Measurements from ENCODE around the gene PASK.
"Not testable (repeated sequence)": the region's sequence is repeated elsewhere in the genome, so short reads cannot be mapped to it uniquely, and the experiment has no call there.

Gene PASK

GRCh38 chr2:241102239-241102803, 47.0 kb downstream of the PASK start, which contains the start of gene MTERF4:
Gene MTERF4 (minus strand): TSS chr2:241102287. CDS start chr2:241102273, 14 bp downstream.
- DNase-seq = peak; percentile 87

- no peak for DNase-seq
These were observed 50.0 kb downstream of the PASK start for GRCh38 chr2:241099246-241099645.

GRCh38 chr2:241096979-241097378, 52.3 kb downstream of the PASK start:
- DNase-seq = no peak

GRCh38 chr2:241095594-241096290, 53.5 kb downstream of the PASK start:
- DNase-seq = peak; percentile 61

- no peak for DNase-seq
These were observed 54.3 kb downstream of the PASK start for GRCh38 chr2:241094924-241095420.

- DNase-seq = no peak
These were observed 55.1 kb downstream of the PASK start for GRCh38 chr2:241094172-241094571.

GRCh38 chr2:241093133-241093781, 56.0 kb downstream of the PASK start:
- not testable (repeated sequence) for DNase-seq

GRCh38 chr2:241092677-241093076, 56.6 kb downstream of the PASK start:
- DNase-seq = no peak

- DNase-seq = no peak
These were observed 57.4 kb downstream of the PASK start for GRCh38 chr2:241091734-241092445.

GRCh38 chr2:241091201-241091600, 58.1 kb downstream of the PASK start:
- no peak for DNase-seq

GRCh38 chr2:241088791-241089732, 60.2 kb downstream of the PASK start:
- no peak for DNase-seq

- no peak for DNase-seq
These were observed 60.9 kb downstream of the PASK start for GRCh38 chr2:241088376-241088775.

GRCh38 chr2:241087420-241088268, 61.6 kb downstream of the PASK start:
- no peak for DNase-seq

GRCh38 chr2:241084856-241085444, 64.3 kb downstream of the PASK start:
- DNase-seq = no peak

- no peak for DNase-seq
These were observed 66.2 kb downstream of the PASK start for GRCh38 chr2:241083091-241083415.

GRCh38 chr2:241082341-241083090, 66.8 kb downstream of the PASK start:
- no peak for DNase-seq

GRCh38 chr2:241081643-241082340, 67.5 kb downstream of the PASK start:
- no peak for DNase-seq

- DNase-seq = no peak
These were observed 68.1 kb downstream of the PASK start for GRCh38 chr2:241081190-241081642.

Data from CD4-positive, alpha-beta T cell treated with Interleukin-15 for 1 hour (primary cell).